PC-3 (cell line): ENCODE results near the gene ALG12.

Source experiments
- CTCF ChIP-seq: fragments of 300-600 bp; sonication (generic); conservative IDR thresholded peaks from 2 replicates; pipeline ENCODE4 v1.5.1; 2017; ENCODE audit warnings: antibody characterized with exemption, low read depth, mild to moderate bottlenecking, low read length
- EZH2 ChIP-seq: fragments of 300-600 bp; sonication (generic); IDR thresholded peaks from one replicate; pipeline ENCODE4 v1.6.1; 2017; ENCODE audit warnings: antibody characterized with exemption, mild to moderate bottlenecking, low read length; ENCODE audit not compliant: unreplicated experiment
- EZH2phosphoT487 ChIP-seq: fragments of 300-600 bp; sonication (generic); IDR thresholded peaks from 2 replicates; pipeline ENCODE4 v1.6.1; 2018; ENCODE audit warnings: mild to moderate bottlenecking, antibody characterized with exemption, low read length, borderline replicate concordance

- TF ChIP-seq CTCF = no peak
- no peak for TF ChIP-seq EZH2phosphoT487
- TF ChIP-seq EZH2 = no peak
These were observed 4.8 kb downstream of the ALG12 start for GRCh38 chr22:49913446-49913845.
